Glomerular endothelial cell (primary cell): ENCODE measurements around the gene IFT22. TPM values are rescaled to one million over a fixed set of nuclear protein-coding genes. Genes with fewer than 3 reads are reported as not detected.
"Not testable (repeated sequence)": the region's sequence is repeated elsewhere in the genome, so short reads cannot be mapped to it uniquely, and the experiment has no call there.

Source experiments
- DNase-seq: peaks from one replicate; pipeline ENCODE4 v3.0.0-alpha.2; 2011; ENCODE audit warnings: low read depth, low spot score; ENCODE audit errors: extremely low read depth
- total RNA-seq: library from RNA; depleted of rRNA; stranded (reverse); fragments of >200 nt; gene quantifications from 2 replicates; pipeline ENCODE4 v1.2.3, GENCODE V29; 2015

The IFT22 gene
- total RNA-seq, 1 donor from 2014 or later: 27.5 TPM

GRCh38 chr7:101319401-101319800, 2.2 kb downstream of the IFT22 start:
- no peak for DNase-seq

- no peak for DNase-seq
Measured at GRCh38 chr7:101315336-101315735, 6.3 kb downstream of the IFT22 start.

GRCh38 chr7:101308245-101309085, 13.1 kb downstream of the IFT22 start:
- no peak for DNase-seq

DNA sequence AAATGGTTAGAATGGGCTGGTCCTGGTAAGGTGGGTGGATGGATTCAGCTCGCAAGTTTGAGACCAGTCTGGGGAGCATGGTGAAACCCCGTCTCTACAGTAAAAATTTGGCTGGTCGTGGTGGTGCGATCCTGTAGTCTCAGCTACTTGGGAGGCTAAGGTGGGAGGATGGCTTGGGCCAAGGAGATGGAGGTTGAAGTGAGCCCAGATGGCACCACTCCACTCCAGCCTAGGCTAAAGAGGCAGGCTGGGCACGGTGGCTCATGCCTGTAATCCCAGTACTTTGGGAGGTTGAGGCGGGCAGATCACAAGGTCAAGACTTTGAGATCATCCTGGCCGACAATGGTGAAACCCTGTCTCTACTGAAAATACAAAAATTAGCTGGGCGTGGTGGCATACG, 15.3 kb downstream of the IFT22 start:
- no peak for DNase-seq

- DNase-seq: no peak
Measured at GRCh38 chr7:101303102-101303701, 18.4 kb downstream of the IFT22 start.

- no peak for DNase-seq
Measured at GRCh38 chr7:101302641-101303101, 18.9 kb downstream of the IFT22 start.

DNA sequence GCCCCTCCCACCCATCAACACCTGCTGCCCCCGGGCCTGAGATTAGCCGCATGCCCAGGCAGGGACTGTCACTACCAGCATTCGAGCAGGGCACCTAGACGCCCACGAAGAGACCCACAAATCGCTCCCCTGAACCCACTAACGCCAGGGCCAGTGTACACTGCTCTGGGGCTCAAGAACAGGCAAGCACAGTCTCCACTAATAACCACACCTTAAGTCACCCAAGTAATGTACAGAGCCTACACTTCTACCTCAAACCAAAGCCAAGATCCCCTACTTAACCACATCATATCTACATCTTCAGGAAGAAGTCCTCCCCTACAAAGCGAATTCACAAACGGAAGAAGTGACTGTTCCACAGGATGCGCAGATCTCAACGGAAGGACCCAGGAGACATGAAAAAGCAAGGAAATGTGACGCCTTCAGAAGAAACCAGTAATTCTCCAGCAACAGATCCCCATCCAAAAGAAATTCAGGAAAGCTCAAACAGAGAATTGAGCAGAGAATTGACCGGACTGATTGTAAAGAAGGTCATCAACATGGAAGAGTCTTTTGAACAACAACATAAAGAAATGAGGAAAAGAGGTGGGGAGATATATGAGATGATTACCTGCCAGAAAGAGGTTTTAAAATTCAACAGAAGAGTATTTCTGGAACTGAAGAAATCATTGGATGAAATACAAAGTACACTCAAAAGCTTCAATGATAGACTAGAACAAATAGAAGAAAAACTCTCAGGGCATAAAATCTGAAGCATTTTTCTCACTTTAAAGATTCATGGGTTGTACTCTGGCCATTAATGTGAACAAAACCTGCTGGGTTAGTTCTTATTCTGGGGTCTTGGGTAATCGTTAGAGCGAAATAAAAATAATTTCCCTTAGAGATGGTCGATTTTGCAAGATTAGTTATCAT, 20.9 kb downstream of the IFT22 start:
- no peak for DNase-seq

GRCh38 chr7:101299511-101300464, 21.8 kb downstream of the IFT22 start:
- no peak for DNase-seq

- DNase-seq: no peak
Measured at GRCh38 chr7:101294832-101295121, 26.8 kb downstream of the IFT22 start.

DNA sequence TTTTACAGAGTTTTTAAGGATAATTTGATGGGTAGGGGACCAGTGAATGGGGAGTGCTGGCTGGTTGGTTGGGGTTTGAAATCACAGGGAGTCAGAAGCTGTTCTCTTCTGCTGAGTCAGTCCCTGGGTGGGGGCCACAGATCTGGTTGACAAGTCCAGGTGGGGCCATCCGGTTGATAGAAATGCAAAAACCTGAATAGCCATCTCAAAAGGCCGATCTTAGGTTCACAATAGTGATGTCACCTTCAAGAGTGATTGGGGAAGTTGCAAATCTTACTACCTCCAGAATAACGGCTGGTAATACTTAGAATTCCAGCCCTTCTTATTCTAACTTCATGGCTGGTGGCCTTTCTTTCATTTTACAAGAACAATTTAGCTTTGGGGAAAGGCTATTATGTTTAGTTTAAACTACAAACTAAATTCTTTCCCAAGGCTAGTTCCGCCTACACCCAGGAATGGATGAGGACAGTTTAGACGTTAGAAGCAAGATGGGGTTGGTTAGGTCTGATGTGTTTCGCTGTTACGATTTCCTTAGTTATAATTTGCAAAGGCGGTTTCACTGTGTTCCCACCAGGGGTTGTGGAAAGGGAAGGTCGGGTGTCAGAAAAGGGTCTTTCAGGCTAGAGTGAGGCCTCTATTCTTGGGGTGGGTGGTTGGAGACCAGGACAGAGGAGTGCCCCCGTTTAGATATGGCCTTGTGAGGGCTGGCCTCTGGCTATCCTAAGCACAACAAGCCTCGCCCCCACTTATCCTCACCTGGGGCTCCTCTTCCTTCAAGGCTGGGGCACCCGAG, 27.4 kb downstream of the IFT22 start:
- DNase-seq: no peak

- not testable (repeated sequence) for DNase-seq
Measured at GRCh38 chr7:101293069-101294021, 28.3 kb downstream of the IFT22 start.

DNA sequence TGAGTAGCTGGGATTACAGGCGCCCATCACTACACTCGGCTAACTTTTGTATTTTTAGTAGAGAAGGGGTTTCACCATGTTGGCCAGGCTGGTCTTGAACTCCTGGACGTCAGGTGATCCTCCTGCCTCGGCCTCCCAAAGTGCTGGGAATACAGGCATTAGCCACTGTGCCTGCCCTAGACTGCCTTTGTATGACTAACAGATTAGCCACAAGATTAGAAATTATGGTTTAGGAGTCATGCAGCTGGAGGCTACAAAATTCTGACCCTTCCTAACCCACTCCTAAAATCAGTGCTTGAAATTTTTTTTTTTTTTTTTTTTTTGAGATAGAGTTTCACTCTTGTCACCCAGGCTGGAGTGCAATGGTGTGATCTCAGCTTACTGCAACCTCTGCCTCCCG, 29.0 kb downstream of the IFT22 start:
- not testable (repeated sequence) for DNase-seq

GRCh38 chr7:101290186-101291037, 31.2 kb downstream of the IFT22 start:
- DNase-seq: not testable (repeated sequence)

DNA sequence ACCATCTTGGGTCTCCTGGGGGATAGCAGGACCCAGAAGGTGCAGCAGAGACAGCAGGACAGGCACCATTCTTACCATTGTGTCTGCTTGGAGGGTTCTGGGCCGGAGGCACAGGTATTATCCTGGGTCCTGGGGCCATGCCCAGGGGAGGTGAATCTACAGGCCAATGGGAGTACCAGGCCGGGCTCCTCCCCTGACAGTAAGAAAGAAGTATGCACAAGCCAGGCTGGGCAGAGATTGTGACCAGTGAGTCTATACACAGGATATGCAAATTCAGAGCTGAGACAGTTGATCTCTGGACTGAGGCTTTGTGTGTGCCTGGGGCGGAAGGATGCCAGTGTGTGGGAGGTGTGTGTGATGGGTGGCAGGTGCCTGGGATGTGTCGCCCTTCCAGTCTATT, 31.9 kb downstream of the IFT22 start:
- not testable (repeated sequence) for DNase-seq

DNA sequence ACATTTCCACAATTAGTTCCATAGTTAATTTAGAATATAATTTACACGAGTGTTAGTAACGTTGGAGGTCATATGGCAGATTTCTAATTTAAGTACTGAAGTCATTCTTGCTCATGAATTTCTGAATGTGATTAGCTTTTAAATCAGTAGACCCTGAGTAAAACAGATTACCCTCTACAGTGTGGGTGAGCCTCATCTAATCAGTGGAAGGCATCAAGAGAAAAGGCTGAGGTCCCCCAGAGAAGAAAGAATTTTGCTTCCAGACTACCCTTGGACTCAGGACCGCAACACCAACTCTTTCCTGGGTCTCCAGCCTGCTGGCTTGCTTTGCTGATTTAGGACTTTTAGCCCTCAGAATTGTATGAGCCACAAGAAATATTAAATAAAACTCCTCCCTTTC, 33.2 kb downstream of the IFT22 start:
- no peak for DNase-seq

GRCh38 chr7:101287032-101287431, 34.6 kb downstream of the IFT22 start:
- no peak for DNase-seq

DNA sequence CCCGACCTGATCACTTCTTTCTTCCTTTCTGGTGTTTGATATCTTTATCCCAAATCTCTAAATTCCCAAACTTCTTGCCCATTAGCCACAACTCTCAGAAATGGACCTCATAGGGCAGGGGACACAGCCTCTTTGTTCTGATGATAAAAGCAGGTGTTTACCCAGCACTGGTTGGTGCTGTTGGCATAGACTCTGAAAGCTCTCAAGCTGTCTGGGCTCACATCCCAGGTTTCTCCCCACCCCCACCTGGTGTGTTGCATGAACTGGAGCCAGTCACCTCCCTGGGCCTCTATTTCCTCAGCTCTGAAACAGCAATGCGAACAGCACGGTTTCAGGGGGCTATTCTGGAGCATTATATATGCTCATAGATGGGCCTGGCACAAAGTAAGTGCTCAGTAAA, 35.7 kb downstream of the IFT22 start:
- DNase-seq: not testable (repeated sequence)
